ENCODE data around the gene ELL.

DNA sequence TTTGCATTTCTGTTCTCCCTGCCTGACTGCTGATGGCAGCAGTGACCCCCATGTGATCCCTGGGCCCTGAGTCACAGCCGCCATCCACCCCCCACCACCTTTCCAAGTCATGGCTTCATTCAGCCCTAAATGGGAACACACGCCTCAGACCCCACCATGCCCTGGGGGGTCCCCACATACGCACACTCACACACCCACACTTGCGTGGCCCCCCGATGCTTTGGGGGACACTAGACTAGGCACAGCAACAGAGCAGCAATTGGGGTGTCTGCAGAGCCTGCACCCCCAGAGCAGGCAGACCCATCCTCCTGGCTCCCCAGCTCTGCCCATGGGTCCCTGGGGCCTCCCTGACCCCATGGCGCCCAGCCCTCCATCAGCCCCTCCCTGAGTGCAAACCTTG, 78.5 kb downstream of the ELL start:
- TF ChIP-seq SP1 (CRISPR knock-in tag; IDR thresholded peaks at IDR 0.05) (no peak), ELF1 (tag; IDR thresholded peaks at IDR 0.05) (no peak), POLR2A (conservative IDR thresholded peaks at IDR 0.05) (no peak), NCOA2 (IDR thresholded peaks at IDR 0.05; ENCODE audit: partially characterized antibody in 2 of 2) (no peak), TBL1XR1 (IDR thresholded peaks at IDR 0.05; ENCODE audit: low read length in 2 of 2) (no peak), EGR1 (conservative IDR thresholded peaks at IDR 0.05) (no peak), EP300 (IDR thresholded peaks at IDR 0.05; ENCODE audit: low read length) (no peak), ZNF24 (IDR thresholded peaks at IDR 0.05) (no peak), EZH2 (IDR thresholded peaks at IDR 0.05; ENCODE audit: borderline replicate concordance, low read depth, low read length) (no peak), ZNF232 (CRISPR knock-in tag; IDR thresholded peaks at IDR 0.05) (no peak), ATF3 (IDR thresholded peaks at IDR 0.05) (no peak), ATF3 (CRISPR knock-in tag; conservative IDR thresholded peaks at IDR 0.05) (no peak), BHLHE40 (IDR thresholded peaks at IDR 0.05; ENCODE audit: low read length) (no peak)
- TF ChIP-seq, protein P1, sequence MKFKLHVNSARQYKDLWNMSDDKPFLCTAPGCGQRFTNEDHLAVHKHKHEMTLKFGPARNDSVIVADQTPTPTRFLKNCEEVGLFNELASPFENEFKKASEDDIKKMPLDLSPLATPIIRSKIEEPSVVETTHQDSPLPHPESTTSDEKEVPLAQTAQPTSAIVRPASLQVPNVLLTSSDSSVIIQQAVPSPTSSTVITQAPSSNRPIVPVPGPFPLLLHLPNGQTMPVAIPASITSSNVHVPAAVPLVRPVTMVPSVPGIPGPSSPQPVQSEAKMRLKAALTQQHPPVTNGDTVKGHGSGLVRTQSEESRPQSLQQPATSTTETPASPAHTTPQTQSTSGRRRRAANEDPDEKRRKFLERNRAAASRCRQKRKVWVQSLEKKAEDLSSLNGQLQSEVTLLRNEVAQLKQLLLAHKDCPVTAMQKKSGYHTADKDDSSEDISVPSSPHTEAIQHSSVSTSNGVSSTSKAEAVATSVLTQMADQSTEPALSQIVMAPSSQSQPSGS (CRISPR knock-in tag; IDR thresholded peaks at IDR 0.05) = no peak
- TF ChIP-seq, protein P2, sequence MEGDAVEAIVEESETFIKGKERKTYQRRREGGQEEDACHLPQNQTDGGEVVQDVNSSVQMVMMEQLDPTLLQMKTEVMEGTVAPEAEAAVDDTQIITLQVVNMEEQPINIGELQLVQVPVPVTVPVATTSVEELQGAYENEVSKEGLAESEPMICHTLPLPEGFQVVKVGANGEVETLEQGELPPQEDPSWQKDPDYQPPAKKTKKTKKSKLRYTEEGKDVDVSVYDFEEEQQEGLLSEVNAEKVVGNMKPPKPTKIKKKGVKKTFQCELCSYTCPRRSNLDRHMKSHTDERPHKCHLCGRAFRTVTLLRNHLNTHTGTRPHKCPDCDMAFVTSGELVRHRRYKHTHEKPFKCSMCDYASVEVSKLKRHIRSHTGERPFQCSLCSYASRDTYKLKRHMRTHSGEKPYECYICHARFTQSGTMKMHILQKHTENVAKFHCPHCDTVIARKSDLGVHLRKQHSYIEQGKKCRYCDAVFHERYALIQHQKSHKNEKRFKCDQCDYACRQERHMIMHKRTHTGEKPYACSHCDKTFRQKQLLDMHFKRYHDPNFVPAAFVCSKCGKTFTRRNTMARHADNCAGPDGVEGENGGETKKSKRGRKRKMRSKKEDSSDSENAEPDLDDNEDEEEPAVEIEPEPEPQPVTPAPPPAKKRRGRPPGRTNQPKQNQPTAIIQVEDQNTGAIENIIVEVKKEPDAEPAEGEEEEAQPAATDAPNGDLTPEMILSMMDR (IDR thresholded peaks at IDR 0.05 in 2 of 3, conservative IDR thresholded peaks at IDR 0.05 in 1 of 3; ENCODE audit: insufficient read depth in 2 of 3, low read depth in 1 of 3, low read length in 3 of 3) = no peak
